Upper lobe of left lung (tissue), 4 donors: ENCODE measurements around the gene TP63.

ENCODE experiments used
- EP300 ChIP-seq, 4 donors: sonication (generic); formaldehyde crosslinking; IDR thresholded peaks; one replicate each; pipeline ENCODE4 v1.5.1; 2017; ENCODE audit warnings: antibody characterized with exemption in 4 of 4, control low read depth in 2 of 4
- POLR2A ChIP-seq, 4 donors: fragments of 450-650 bp; IDR thresholded peaks; one replicate each; pipeline ENCODE4 v1.5.1; 2016 to 2017; ENCODE audit warnings: antibody characterized with exemption in 4 of 4, mild to moderate bottlenecking in 2 of 4
- POLR2AphosphoS5 ChIP-seq, 2 donors: sonication (generic); formaldehyde crosslinking; IDR thresholded peaks; one replicate each; pipeline ENCODE4 v1.5.1; 2017; ENCODE audit warnings: antibody characterized with exemption in 2 of 2

GRCh38 chr3:189712906-189713483 is 81.8 kb downstream of the TP63 start:
- TF ChIP-seq POLR2A (IDR thresholded peaks at IDR 0.05) (no peak), POLR2AphosphoS5 (IDR thresholded peaks at IDR 0.05) (no peak), EP300 (IDR thresholded peaks at IDR 0.05) (no peak)
